GM21723 (cell line): ENCODE data around the gene LRRC72.
"Not testable (repeated sequence)": the region's sequence is repeated elsewhere in the genome, so short reads cannot be mapped to it uniquely, and the experiment has no call there.

Source experiments
- ATAC-seq: cut with Tn5 transposase; IDR thresholded peaks from one replicate; pipeline ENCODE4 v1.9.1; 2021; ENCODE audit warnings: mild to moderate bottlenecking, moderate library complexity; ENCODE audit not compliant: unreplicated experiment

The LRRC72 gene

GRCh38 chr7:16526742-16527540 is at the start of gene LRRC72:
TSS of gene LRRC72 (plus strand) at chr7:16526825. CDS start at chr7:16526953, 128 bp downstream.
- no peak for ATAC-seq

GRCh38 chr7:16479161-16479560 is 47.5 kb upstream of the LRRC72 start:
- no peak for ATAC-seq

GRCh38 chr7:16479591-16479990 is 47.0 kb upstream of the LRRC72 start:
- ATAC-seq = no peak

GRCh38 chr7:16484453-16485158 is 42.0 kb upstream of the LRRC72 start:
- ATAC-seq = no peak

- no peak for ATAC-seq
Measured at GRCh38 chr7:16491148-16491547, 35.5 kb upstream of the LRRC72 start.

- no peak for ATAC-seq
Measured at GRCh38 chr7:16492513-16493062, 34.0 kb upstream of the LRRC72 start.

- no peak for ATAC-seq
Measured at GRCh38 chr7:16493266-16493665, 33.4 kb upstream of the LRRC72 start.

GRCh38 chr7:16494551-16494950 is 32.1 kb upstream of the LRRC72 start:
- no peak for ATAC-seq

GRCh38 chr7:16494955-16495719 is 31.5 kb upstream of the LRRC72 start:
- ATAC-seq = no peak

- no peak for ATAC-seq
Measured at GRCh38 chr7:16498122-16498521, 28.5 kb upstream of the LRRC72 start.

GRCh38 chr7:16502303-16502702 is 24.3 kb upstream of the LRRC72 start:
- no peak for ATAC-seq

GRCh38 chr7:16504019-16504418 is 22.6 kb upstream of the LRRC72 start:
- no peak for ATAC-seq

GRCh38 chr7:16506422-16506821 is 20.2 kb upstream of the LRRC72 start:
- not testable (repeated sequence) for ATAC-seq

GRCh38 chr7:16509829-16510228 is 16.8 kb upstream of the LRRC72 start:
- ATAC-seq = no peak

- ATAC-seq = no peak
Measured at GRCh38 chr7:16511314-16511713, 15.3 kb upstream of the LRRC72 start.

- ATAC-seq = no peak
Measured at GRCh38 chr7:16512097-16512496, 14.5 kb upstream of the LRRC72 start.

- ATAC-seq = no peak
Measured at GRCh38 chr7:16514271-16514670, 12.4 kb upstream of the LRRC72 start.

GRCh38 chr7:16514729-16515128 is 11.9 kb upstream of the LRRC72 start:
- no peak for ATAC-seq

- ATAC-seq = no peak
Measured at GRCh38 chr7:16515785-16516685, 10.6 kb upstream of the LRRC72 start.

GRCh38 chr7:16519985-16520384 is 6.6 kb upstream of the LRRC72 start:
- ATAC-seq = not testable (repeated sequence)
